Skeletal muscle tissue (tissue), 5 donors: ENCODE data around the gene RO60. TPM values are rescaled to one million over a fixed set of nuclear protein-coding genes. Genes with fewer than 3 reads are reported as not detected.

Experiments
- H3K27ac ChIP-seq: one replicate; pipeline ENCODE4 v1.7.0; 2013; ENCODE audit warnings: mild to moderate bottlenecking, low read depth, low read length, inconsistent platforms
- H3K27me3 ChIP-seq, 3 donors: one replicate each; pipeline ENCODE4 v1.7.0; 2013; ENCODE audit warnings: low read length in 3 of 3; ENCODE audit not compliant: control insufficient read depth in 3 of 3, insufficient read depth in 3 of 3
- H3K36me3 ChIP-seq, 3 donors: one replicate each; pipeline ENCODE4 v1.7.0; 2013; ENCODE audit warnings: low read length in 3 of 3; ENCODE audit not compliant: control insufficient read depth in 3 of 3, insufficient read depth in 3 of 3
- H3K4me1 ChIP-seq, 3 donors: one replicate each; pipeline ENCODE4 v1.7.0; 2013; ENCODE audit warnings: low read length in 3 of 3, mild to moderate bottlenecking in 3 of 3; ENCODE audit not compliant: control insufficient read depth in 3 of 3, insufficient read depth in 3 of 3
- H3K4me3 ChIP-seq, 3 donors: one replicate each; pipeline ENCODE4 v1.7.0; 2013; ENCODE audit warnings: low read length in 3 of 3
- H3K9ac ChIP-seq, 3 donors: one replicate each; pipeline ENCODE4 v1.7.0; 2013; ENCODE audit warnings: low read length in 3 of 3, mild to moderate bottlenecking in 3 of 3, moderate library complexity in 2 of 3, low read depth in 1 of 3
- H3K9me3 ChIP-seq, 3 donors: one replicate each; pipeline ENCODE4 v1.7.0; 2013; ENCODE audit warnings: low read length in 3 of 3; ENCODE audit not compliant: control insufficient read depth in 3 of 3
- small RNA-seq: library from RNA; depleted of rRNA; stranded (forward); fragments of <200 nt; gene quantifications from one replicate; pipeline ENCODE3, GENCODE V24; 2014
- total RNA-seq: library from RNA; depleted of rRNA; stranded (reverse); fragments of >200 nt; gene quantifications from one replicate; pipeline ENCODE4 v1.2.3, GENCODE V29; 2014
- donor health status: Osteomylitis.

RO60 gene
- total RNA-seq, 1 donor from 2014 or later = 78.8 TPM

DNA sequence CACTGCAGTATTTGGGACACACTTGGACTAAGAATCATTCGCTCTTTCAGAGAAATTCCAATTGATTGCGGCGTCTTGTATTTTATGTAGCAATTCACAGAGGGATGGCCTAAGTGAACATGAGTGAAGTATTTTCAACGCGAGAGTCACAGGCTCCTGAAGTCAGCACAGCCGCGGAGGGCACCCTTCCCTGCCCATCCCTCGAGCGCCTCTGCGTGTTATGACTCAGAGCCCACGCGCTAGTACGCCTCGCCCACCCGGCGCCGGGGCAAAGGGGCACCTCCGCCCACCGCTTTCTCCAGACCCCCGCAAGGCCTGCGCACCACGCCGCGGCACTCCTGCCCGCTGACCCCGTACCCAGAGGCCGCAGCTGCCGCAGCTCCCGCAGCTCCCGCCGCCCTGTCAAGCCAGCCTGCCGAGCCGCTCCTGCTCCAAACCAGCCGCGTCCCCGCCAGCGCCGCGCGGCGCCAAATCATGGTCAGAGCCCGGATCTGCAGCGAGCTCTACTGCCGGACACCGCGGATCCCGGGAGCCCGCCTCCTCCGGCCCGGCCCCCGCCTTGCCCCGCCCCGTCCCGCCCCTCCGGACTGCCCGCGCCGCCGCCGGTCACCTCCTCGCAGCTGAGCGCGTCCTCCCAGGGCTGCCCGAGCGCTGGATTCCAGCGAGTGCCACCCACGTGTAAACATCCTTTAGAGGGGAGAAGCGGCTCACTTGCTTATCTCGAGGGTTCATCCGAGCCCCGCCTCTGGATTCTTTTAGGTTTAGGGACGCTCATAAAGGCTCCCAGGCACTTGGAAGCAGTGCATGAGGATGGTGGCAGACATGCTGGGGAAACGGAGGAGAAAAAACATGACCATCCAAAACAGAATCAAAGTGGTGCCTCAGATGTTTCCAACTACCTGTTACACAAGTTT lies 45.8 kb downstream of the RO60 start, which contains the start of gene GLRX2:
GLRX2 (minus strand) TSS at position 508 of the 914 bp plus-strand sequence; CDS start at position 476, 32 bp downstream.
- H3K27ac ChIP-seq = peak within 1 kb of the TSS; percentile 93

DNA sequence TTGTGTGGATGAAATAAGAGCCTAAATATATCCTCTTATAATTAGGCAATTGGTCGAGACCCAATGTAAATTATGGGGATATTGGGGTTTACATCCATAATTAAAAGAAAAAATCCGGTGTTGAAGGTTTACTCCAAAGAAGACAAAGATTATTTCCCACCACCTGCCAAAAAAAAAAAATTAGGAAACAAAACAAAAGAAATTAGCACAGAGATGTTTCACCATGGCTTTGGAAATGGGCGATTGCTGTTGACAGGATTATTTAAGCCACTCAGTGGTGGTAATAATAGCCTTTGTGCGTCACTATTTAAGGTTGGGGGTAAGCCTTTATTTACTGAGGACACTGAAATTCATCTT lies 46.4 kb downstream of the RO60 start:
- H3K27ac ChIP-seq = peak overlapping the region; percentile 93
- no peaks in the 10 kb centered on the region for H3K36me3 ChIP-seq
- H3K9me3 ChIP-seq = no peaks in the 10 kb centered on the region
- no peaks in the 10 kb centered on the region for H3K27me3 ChIP-seq
- peaks cover 16 to 18% (median 17%) of the 10 kb centered on the region in 3 donors for H3K4me1 ChIP-seq
- peak overlapping the region; percentile 87 to 92 (median 89) for H3K9ac ChIP-seq
- peak overlapping the region; percentile 82 to 94 (median 87) for H3K4me3 ChIP-seq

More for the DNA sequence above, 45.8 kb downstream of the RO60 start, which contains the start of gene GLRX2:
- Histone ChIP-seq H3K27me3 (no peaks in the 10 kb centered on the region), H3K9ac (peak within 1 kb of the TSS; percentile 87 to 92 (median 91)), H3K9me3 (no peaks in the 10 kb centered on the region), H3K36me3 (peaks cover 0 to 3% (median 3%) of the 10 kb centered on the region in 3 donors), H3K4me3 (peak within 1 kb of the TSS; percentile 82 to 98 (median 87)), H3K4me1 (peaks cover 16 to 18% (median 17%) of the 10 kb centered on the region in 3 donors)

DNA sequence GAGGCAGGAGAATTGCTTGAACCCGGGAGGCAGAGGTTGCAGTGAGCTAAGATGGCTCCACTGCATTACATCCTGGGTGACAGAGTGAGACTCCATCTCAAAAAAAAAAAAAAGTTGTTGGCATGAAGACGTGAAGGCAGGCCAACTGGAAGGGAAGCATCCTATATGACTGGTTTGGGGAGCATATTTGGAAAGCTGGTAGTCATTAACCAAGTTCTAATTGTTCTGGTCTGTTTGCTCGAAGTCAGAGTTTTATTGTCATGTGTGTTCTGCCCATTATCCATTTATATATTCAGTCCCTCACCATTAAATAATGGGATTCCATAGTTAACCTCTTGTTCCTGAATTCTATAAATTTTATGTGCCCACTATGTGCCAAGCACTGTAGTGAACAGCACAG lies 49.1 kb downstream of the RO60 start:
- Histone ChIP-seq H3K9ac (no peak overlapping the region), H3K27ac (no peak overlapping the region), H3K36me3 (no peaks in the 10 kb centered on the region), H3K27me3 (no peaks in the 10 kb centered on the region), H3K4me1 (peaks cover 14 to 21% (median 15%) of the 10 kb centered on the region in 3 donors), H3K9me3 (no peaks in the 10 kb centered on the region), H3K4me3 (no peak overlapping the region)

Small RNAs within 50 kb of the gene (small RNA-seq; reads per million reads assigned to genes)
- not detected for gene SCARNA18B

Other genes starting within 250 kb of the RO60 start
- gene UCHL5, start 252 bp upstream of the RO60 start, total RNA-seq = 20.4 TPM
- gene GLRX2, start 45.8 kb downstream of the RO60 start, total RNA-seq = 4.7 TPM
- gene CDC73, start 62.4 kb downstream of the RO60 start, total RNA-seq = 25.6 TPM
- 6.8 TPM for gene B3GALT2, start 127.0 kb downstream of the RO60 start, total RNA-seq